ENCODE results near the gene CNPY1. TPM values are rescaled to one million over a fixed set of nuclear protein-coding genes. Genes with fewer than 3 reads are reported as not detected.

Gene CNPY1
- total and polyA plus RNA-seq, 2 donors (not counting 1 experiment from before 2014, with no cell fraction given), result not detected

DNA sequence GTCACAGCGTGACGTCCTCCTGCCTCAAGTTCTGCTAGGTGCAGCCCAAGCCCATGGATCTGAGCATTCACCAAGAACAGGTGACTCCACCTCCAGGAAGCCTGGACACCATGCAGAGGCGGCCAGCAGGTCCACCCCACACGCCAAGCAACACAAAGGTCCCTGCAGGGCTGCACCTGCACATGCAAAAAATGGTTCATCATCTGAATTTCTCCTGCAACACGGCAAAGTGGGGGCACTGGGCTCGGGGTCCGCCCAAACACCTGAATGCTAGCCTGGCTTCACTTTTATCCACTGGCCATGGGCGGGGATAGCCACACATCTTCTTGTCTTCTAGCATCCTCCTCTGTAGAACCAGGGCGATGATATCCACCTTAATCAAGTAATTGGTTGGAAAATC, 28.9 kb downstream of the CNPY1 start:
- no peak for ATAC-seq (ENCODE audit: low read depth)
- Histone ChIP-seq H4K20me1 (ENCODE audit: control insufficient read depth, insufficient read depth, low read length, poor library complexity, severe bottlenecking) (no peaks in the 10 kb centered on the region), H3K9me3 (ENCODE audit: control extremely low read depth in 1 of 3, control insufficient read depth in 2 of 3, insufficient read depth in 1 of 3, low read length in 2 of 3) (peaks cover 0 to 3% (median 0%) of the 10 kb centered on the region in 3 donors), H3K27ac (ENCODE audit: low read length in 2 of 2) (no peak overlapping the region), H3K4me1 (ENCODE audit: control insufficient read depth in 2 of 2, insufficient read depth in 2 of 2, low read length in 2 of 2) (no peaks in the 10 kb centered on the region), H3K27me3 (replicated peaks in 1 of 4; ENCODE audit: control extremely low read depth in 1 of 4, control insufficient read depth in 3 of 4, insufficient read depth in 4 of 4, low read length in 3 of 4) (peaks cover 0 to 14% (median 5%) of the 10 kb centered on the region in 4 experiments), H3K36me3 (replicated peaks in 1 of 2; ENCODE audit: control extremely low read depth in 1 of 2, control insufficient read depth in 1 of 2, extremely low read depth in 1 of 2, insufficient read depth in 2 of 2, low read length in 1 of 2) (no peaks in the 10 kb centered on the region), H2AFZ (ENCODE audit: insufficient read depth, low read depth, low read length, poor library complexity, severe bottlenecking) (no peak overlapping the region), H3K79me2 (ENCODE audit: control insufficient read depth, insufficient read depth, low read length) (no peaks in the 10 kb centered on the region), H3K4me2 (replicated peaks; ENCODE audit: low read depth, low read length, poor library complexity, severe bottlenecking) (no peak overlapping the region), H3K9ac (ENCODE audit: low read length) (no peak overlapping the region), H3K4me3 (ENCODE audit: control extremely low read depth in 1 of 5, extremely low read depth in 1 of 5, insufficient read depth in 1 of 5, low read depth in 2 of 5, low read length in 4 of 5) (no peak overlapping the region)
- H3K9me3 Mint-ChIP-seq (ENCODE audit: insufficient read depth), result no peaks in the 10 kb centered on the region
- WGBS (ENCODE audit: insufficient coverage), result 88% methylated on average over 6 of the region's 9 CpGs
- peaks cover 48% of the 10 kb centered on the region for H3K27me3 Mint-ChIP-seq
- H3K27ac Mint-ChIP-seq, result no peak overlapping the region
- CTCF ChIA-PET, result no interaction called here
- DNase-seq, result no peak
- TF ChIP-seq, protein P1, sequence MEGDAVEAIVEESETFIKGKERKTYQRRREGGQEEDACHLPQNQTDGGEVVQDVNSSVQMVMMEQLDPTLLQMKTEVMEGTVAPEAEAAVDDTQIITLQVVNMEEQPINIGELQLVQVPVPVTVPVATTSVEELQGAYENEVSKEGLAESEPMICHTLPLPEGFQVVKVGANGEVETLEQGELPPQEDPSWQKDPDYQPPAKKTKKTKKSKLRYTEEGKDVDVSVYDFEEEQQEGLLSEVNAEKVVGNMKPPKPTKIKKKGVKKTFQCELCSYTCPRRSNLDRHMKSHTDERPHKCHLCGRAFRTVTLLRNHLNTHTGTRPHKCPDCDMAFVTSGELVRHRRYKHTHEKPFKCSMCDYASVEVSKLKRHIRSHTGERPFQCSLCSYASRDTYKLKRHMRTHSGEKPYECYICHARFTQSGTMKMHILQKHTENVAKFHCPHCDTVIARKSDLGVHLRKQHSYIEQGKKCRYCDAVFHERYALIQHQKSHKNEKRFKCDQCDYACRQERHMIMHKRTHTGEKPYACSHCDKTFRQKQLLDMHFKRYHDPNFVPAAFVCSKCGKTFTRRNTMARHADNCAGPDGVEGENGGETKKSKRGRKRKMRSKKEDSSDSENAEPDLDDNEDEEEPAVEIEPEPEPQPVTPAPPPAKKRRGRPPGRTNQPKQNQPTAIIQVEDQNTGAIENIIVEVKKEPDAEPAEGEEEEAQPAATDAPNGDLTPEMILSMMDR (IDR thresholded peaks at IDR 0.05), result no peak
- no peak for TF ChIP-seq EZH2 (IDR thresholded peaks at IDR 0.05; ENCODE audit: borderline replicate concordance, insufficient read depth, low read depth, low read length, poor library complexity, severe bottlenecking)
- POLR2A ChIA-PET, result no interaction called here
- intact Hi-C loops (cut with micrococcal nuclease), result no loop called here
- H3K4me1 Mint-ChIP-seq, result no peaks in the 10 kb centered on the region
- H3K4me3 Mint-ChIP-seq, result no peak overlapping the region

DNA sequence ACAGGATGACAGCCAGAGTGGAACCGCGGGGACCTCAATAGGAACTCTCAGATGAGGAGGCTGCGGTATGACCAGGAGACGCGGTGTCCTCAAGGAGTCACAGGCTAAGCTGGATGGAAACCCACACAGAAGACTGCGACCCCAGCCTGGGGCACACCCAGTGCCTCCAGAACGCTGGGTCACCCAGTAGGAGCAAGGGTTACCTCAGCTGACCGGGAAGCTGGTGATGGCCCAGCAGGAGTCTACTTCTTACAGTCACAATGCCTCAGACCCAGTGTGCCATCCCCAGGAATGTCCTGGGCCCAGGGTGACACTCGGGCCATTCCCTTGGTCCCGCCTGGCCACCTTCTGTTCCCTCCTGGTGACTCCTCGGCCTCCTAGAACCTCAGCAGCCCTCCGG, 29.9 kb downstream of the CNPY1 start:
- H3K9ac ChIP-seq (ENCODE audit: low read length), result no peak overlapping the region
- H3K4me1 ChIP-seq (ENCODE audit: control insufficient read depth in 2 of 2, insufficient read depth in 2 of 2, low read length in 2 of 2), result no peaks in the 10 kb centered on the region
- WGBS (ENCODE audit: insufficient coverage), result 90% methylated on average over 12 of the region's 12 CpGs
- no peaks in the 10 kb centered on the region for H3K9me3 Mint-ChIP-seq (ENCODE audit: insufficient read depth)
- DNase-seq (no peak), ATAC-seq (ENCODE audit: low read depth) (no peak)
- no peaks in the 10 kb centered on the region for H3K36me3 ChIP-seq (replicated peaks in 1 of 2; ENCODE audit: control extremely low read depth in 1 of 2, control insufficient read depth in 1 of 2, extremely low read depth in 1 of 2, insufficient read depth in 2 of 2, low read length in 1 of 2)
- peaks cover 0 to 18% (median 13%) of the 10 kb centered on the region in 4 experiments for H3K27me3 ChIP-seq (replicated peaks in 1 of 4; ENCODE audit: control extremely low read depth in 1 of 4, control insufficient read depth in 3 of 4, insufficient read depth in 4 of 4, low read length in 3 of 4)
- H3K9me3 ChIP-seq (ENCODE audit: control extremely low read depth in 1 of 3, control insufficient read depth in 2 of 3, insufficient read depth in 1 of 3, low read length in 2 of 3), result peaks cover 0 to 3% (median 0%) of the 10 kb centered on the region in 3 donors
- ChIA-PET POLR2A (no interaction called here), CTCF (no interaction called here)
- no peak overlapping the region for H3K27ac Mint-ChIP-seq
- H3K4me1 Mint-ChIP-seq, result no peaks in the 10 kb centered on the region
- H2AFZ ChIP-seq (ENCODE audit: insufficient read depth, low read depth, low read length, poor library complexity, severe bottlenecking), result no peak overlapping the region
- H3K27ac ChIP-seq (ENCODE audit: low read length in 2 of 2), result no peak overlapping the region
- H3K4me3 Mint-ChIP-seq, result no peak overlapping the region
- H3K4me2 ChIP-seq (replicated peaks; ENCODE audit: low read depth, low read length, poor library complexity, severe bottlenecking), result no peak overlapping the region
- no peaks in the 10 kb centered on the region for H4K20me1 ChIP-seq (ENCODE audit: control insufficient read depth, insufficient read depth, low read length, poor library complexity, severe bottlenecking)
- no peak overlapping the region for H3K4me3 ChIP-seq (ENCODE audit: control extremely low read depth in 1 of 5, extremely low read depth in 1 of 5, insufficient read depth in 1 of 5, low read depth in 2 of 5, low read length in 4 of 5)
- TF ChIP-seq, protein P1 (IDR thresholded peaks at IDR 0.05), result no peak
- no peak for TF ChIP-seq EZH2 (IDR thresholded peaks at IDR 0.05; ENCODE audit: borderline replicate concordance, insufficient read depth, low read depth, low read length, poor library complexity, severe bottlenecking)
- no peaks in the 10 kb centered on the region for H3K79me2 ChIP-seq (ENCODE audit: control insufficient read depth, insufficient read depth, low read length)
- H3K27me3 Mint-ChIP-seq, result peaks cover 57% of the 10 kb centered on the region
- intact Hi-C loops (cut with micrococcal nuclease), result no loop called here
